ENCODE measurements around the gene TAB2. TPM values are rescaled to one million over a fixed set of nuclear protein-coding genes. Genes with fewer than 3 reads are reported as not detected.
"Not testable (repeated sequence)": the region's sequence is repeated elsewhere in the genome, so short reads cannot be mapped to it uniquely, and the experiment has no call there.

TAB2 gene
- total RNA-seq, 1 donor from 2014 or later: 81.8 TPM

DNA sequence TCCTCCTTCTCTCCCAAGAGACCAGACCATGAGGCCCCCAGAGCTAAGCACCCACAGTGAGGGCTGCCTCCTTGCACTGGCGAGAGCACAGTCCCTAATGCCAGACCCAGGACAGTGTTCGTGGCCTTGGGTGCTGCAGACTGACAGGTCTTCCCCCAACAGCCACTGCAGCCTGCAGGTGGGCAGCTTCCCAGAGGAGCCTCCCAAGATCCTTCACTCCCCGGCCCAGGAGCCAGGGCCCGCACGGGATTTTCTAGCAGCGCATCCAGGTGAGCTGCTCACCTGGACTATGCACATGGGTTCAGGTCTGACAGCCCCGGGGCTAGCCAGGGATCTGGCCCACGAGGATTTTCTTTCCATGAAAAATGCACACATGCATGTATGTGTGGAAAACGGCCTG, 124.2 kb downstream of the TAB2 start:
- H3K27ac ChIP-seq (ENCODE audit: low read depth, low read length): no peak overlapping the region
- H3K4me3 ChIP-seq (ENCODE audit: insufficient read depth, low read depth, low read length): no peak overlapping the region
- no peak overlapping the region for H3K9ac ChIP-seq (ENCODE audit: low read length)
- Mint-ChIP-seq H3K36me3 (ENCODE audit: low read depth, unreplicated experiment) (peaks cover 8% of the 10 kb centered on the region), H3K27ac (ENCODE audit: unreplicated experiment) (no peak overlapping the region), H3K27me3 (ENCODE audit: low read depth, unreplicated experiment) (peaks cover 6% of the 10 kb centered on the region), H3K9me3 (ENCODE audit: unreplicated experiment) (peaks cover 17% of the 10 kb centered on the region), H3K4me1 (ENCODE audit: low read depth, unreplicated experiment) (peaks cover 14% of the 10 kb centered on the region), H3K4me3 (ENCODE audit: unreplicated experiment) (no peak overlapping the region)
- no peaks in the 10 kb centered on the region for H4K20me1 ChIP-seq (ENCODE audit: insufficient read depth, low read length)
- no peaks in the 10 kb centered on the region for H3K36me3 ChIP-seq (ENCODE audit: insufficient read depth, low read length)
- no peaks in the 10 kb centered on the region for H3K4me1 ChIP-seq (ENCODE audit: insufficient read depth, low read length)
- FAIRE-seq: no peak
- TF ChIP-seq EZH2 (IDR thresholded peaks at IDR 0.05; ENCODE audit: insufficient read depth, low read length) (no peak), CTCF (IDR thresholded peaks at IDR 0.05; ENCODE audit: insufficient read depth, low read depth, low read length) (no peak)
- H3K4me2 ChIP-seq (ENCODE audit: low read length): no peak overlapping the region
- H3K27me3 ChIP-seq (ENCODE audit: insufficient read depth, low read length): no peaks in the 10 kb centered on the region
- H3K79me2 ChIP-seq (ENCODE audit: insufficient read depth, low read length): no peaks in the 10 kb centered on the region
- H2AFZ ChIP-seq (ENCODE audit: low read depth, low read length): no peak overlapping the region
- H3K9me3 ChIP-seq (ENCODE audit: insufficient read depth, low read depth, low read length): no peaks in the 10 kb centered on the region
- DNase-seq (ENCODE audit: low read depth): no peak

- no peak for FAIRE-seq
- Mint-ChIP-seq H3K27me3 (ENCODE audit: low read depth, unreplicated experiment) (peaks cover 2% of the 10 kb centered on the region), H3K4me1 (ENCODE audit: low read depth, unreplicated experiment) (peaks cover 14% of the 10 kb centered on the region), H3K27ac (ENCODE audit: unreplicated experiment) (no peak overlapping the region), H3K4me3 (ENCODE audit: unreplicated experiment) (no peak overlapping the region), H3K36me3 (ENCODE audit: low read depth, unreplicated experiment) (peaks cover 8% of the 10 kb centered on the region), H3K9me3 (ENCODE audit: unreplicated experiment) (peaks cover 17% of the 10 kb centered on the region)
- TF ChIP-seq EZH2 (IDR thresholded peaks at IDR 0.05; ENCODE audit: insufficient read depth, low read length) (no peak), CTCF (IDR thresholded peaks at IDR 0.05; ENCODE audit: insufficient read depth, low read depth, low read length) (no peak)
- H3K4me1 ChIP-seq (ENCODE audit: insufficient read depth, low read length): no peaks in the 10 kb centered on the region
- no peaks in the 10 kb centered on the region for H3K79me2 ChIP-seq (ENCODE audit: insufficient read depth, low read length)
- no peak overlapping the region for H3K27ac ChIP-seq (ENCODE audit: low read depth, low read length)
- H2AFZ ChIP-seq (ENCODE audit: low read depth, low read length): no peak overlapping the region
- H3K4me2 ChIP-seq (ENCODE audit: low read length): no peak overlapping the region
- no peaks in the 10 kb centered on the region for H3K27me3 ChIP-seq (ENCODE audit: insufficient read depth, low read length)
- no peaks in the 10 kb centered on the region for H4K20me1 ChIP-seq (ENCODE audit: insufficient read depth, low read length)
- DNase-seq (ENCODE audit: low read depth): peak; percentile 30
- H3K4me3 ChIP-seq (ENCODE audit: insufficient read depth, low read depth, low read length): no peak overlapping the region
- no peak overlapping the region for H3K9ac ChIP-seq (ENCODE audit: low read length)
- H3K36me3 ChIP-seq (ENCODE audit: insufficient read depth, low read length): no peaks in the 10 kb centered on the region
- no peaks in the 10 kb centered on the region for H3K9me3 ChIP-seq (ENCODE audit: insufficient read depth, low read depth, low read length)
Measured at GRCh38 chr6:149443411-149444181, 126.1 kb downstream of the TAB2 start.

DNA sequence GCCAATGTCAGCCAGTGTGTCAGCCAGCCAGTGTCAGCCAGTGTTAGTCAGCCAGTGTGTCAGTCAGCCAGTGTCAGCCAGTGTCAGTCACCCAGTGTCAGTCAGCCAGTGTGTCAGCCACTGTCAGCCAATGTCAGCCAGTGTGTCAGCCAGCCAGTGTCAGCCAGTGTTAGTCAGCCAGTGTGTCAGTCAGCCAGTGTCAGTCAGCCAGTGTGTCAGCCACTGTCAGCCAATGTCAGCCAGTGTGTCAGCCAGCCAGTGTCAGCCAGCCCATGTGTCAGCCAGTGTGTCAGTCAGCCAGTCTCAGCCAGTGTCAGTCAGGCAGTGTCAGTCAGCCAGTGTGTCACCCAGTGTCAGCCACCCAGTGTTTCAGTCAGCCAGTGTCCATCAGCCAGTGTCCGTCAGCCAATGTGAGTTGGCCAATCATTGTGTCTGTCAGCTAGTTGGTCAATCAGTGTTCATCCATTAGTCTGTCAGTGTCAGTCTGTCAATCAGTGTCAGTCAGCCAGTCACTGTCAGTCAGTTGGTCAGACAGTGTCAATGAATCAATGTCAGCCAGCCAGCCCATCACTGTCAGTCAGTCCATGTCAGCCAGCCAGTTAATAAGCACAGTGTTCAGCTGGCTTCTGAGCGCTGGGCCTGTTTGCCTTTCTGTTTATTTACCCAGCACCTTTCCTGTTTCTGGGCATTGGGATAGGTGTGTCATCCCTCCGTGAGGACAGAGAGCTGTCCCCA, 127.0 kb downstream of the TAB2 start:
- H3K4me3 ChIP-seq (ENCODE audit: insufficient read depth, low read depth, low read length); H3K36me3 Mint-ChIP-seq (ENCODE audit: low read depth, unreplicated experiment); FAIRE-seq; H3K36me3 ChIP-seq (ENCODE audit: insufficient read depth, low read length); H3K27ac Mint-ChIP-seq (ENCODE audit: unreplicated experiment); H3K4me1 ChIP-seq (ENCODE audit: insufficient read depth, low read length); H3K27me3 Mint-ChIP-seq (ENCODE audit: low read depth, unreplicated experiment); H3K79me2 ChIP-seq (ENCODE audit: insufficient read depth, low read length); H3K9me3 ChIP-seq (ENCODE audit: insufficient read depth, low read depth, low read length); H3K27me3 ChIP-seq (ENCODE audit: insufficient read depth, low read length); H4K20me1 ChIP-seq (ENCODE audit: insufficient read depth, low read length); H3K4me2 ChIP-seq (ENCODE audit: low read length); H3K27ac ChIP-seq (ENCODE audit: low read depth, low read length); DNase-seq (ENCODE audit: low read depth); H2AFZ ChIP-seq (ENCODE audit: low read depth, low read length); H3K9ac ChIP-seq (ENCODE audit: low read length); H3K4me3 Mint-ChIP-seq (ENCODE audit: unreplicated experiment): not testable (repeated sequence)
- Mint-ChIP-seq H3K9me3 (ENCODE audit: unreplicated experiment) (peaks cover 17% of the 10 kb centered on the region), H3K4me1 (ENCODE audit: low read depth, unreplicated experiment) (peaks cover 12% of the 10 kb centered on the region)
